ENCODE results near the gene UFL1. TPM values are rescaled to one million over a fixed set of nuclear protein-coding genes. Genes with fewer than 3 reads are reported as not detected.
"Not testable (repeated sequence)": the region's sequence is repeated elsewhere in the genome, so short reads cannot be mapped to it uniquely, and the experiment has no call there.

UFL1 gene
- total RNA-seq, 1 donor from 2014 or later: 16.6 TPM

DNA sequence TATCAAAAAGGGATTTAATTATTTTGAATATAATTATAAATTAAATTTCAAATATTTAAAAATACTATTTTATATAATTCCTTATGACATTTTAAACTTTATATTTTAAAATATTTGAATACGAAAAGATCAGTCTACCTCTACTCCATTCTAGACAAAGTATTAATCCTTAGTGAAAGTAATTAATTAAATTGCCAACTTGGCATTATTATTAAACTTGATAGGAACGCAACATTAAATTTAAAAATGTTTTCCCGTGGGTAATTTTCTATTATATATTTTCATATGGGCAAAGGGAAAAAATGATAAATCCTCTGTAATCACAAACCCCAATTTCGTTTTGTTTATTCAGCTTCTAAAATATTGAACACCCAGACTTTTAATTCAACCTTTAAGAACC is 33.0 kb downstream of the UFL1 start:
- Histone ChIP-seq H3K27me3 (ENCODE audit: control insufficient read depth, insufficient read depth, low read length) (no peaks in the 10 kb centered on the region), H3K36me3 (ENCODE audit: control insufficient read depth, insufficient read depth, low read length) (peaks cover 1% of the 10 kb centered on the region), H3K4me3 (ENCODE audit: low read depth, low read length) (no peak overlapping the region)
- DNase-seq (ENCODE audit: low read depth): no peak
- TF ChIP-seq CTCF (IDR thresholded peaks at IDR 0.05; ENCODE audit: insufficient read depth, low read length, severe bottlenecking): no peak
- FAIRE-seq: no peak

GRCh38 chr6:96559740-96560139 is 38.1 kb downstream of the UFL1 start:
- FAIRE-seq; DNase-seq (ENCODE audit: low read depth); H3K36me3 ChIP-seq (ENCODE audit: control insufficient read depth, insufficient read depth, low read length); H3K27me3 ChIP-seq (ENCODE audit: control insufficient read depth, insufficient read depth, low read length); H3K4me3 ChIP-seq (ENCODE audit: low read depth, low read length): not testable (repeated sequence)

DNA sequence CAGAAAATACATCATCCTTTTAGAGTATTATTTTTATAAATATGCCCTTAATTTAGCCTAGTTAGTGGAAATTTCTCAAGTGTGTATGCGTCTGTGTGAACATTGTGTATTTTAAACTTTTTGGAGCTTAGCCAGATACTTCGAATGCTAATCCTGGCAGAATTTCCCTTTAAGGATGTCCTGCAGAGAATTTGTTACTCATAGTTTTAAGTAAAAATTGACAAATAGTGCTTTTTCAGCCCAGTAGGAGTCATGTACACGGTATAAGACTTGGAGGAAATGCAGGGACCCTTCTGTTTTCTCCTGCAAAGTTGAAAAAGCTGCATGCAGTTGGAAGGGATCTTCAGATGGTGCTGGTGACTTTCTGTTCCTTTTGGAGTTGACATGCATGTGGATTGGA is 41.3 kb downstream of the UFL1 start, which contains the start of gene FHL5:
Gene FHL5 (plus strand): TSS at position 243 of the 400 bp plus-strand sequence. CDS start 40,486 bp downstream, outside the sequence.
- no peak for FAIRE-seq
- H3K4me3 ChIP-seq (ENCODE audit: low read depth, low read length): no peak within 1 kb of the TSS
- no peaks in the 10 kb centered on the region for H3K27me3 ChIP-seq (ENCODE audit: control insufficient read depth, insufficient read depth, low read length)
- no peak for DNase-seq (ENCODE audit: low read depth)
- no peak for TF ChIP-seq CTCF (IDR thresholded peaks at IDR 0.05; ENCODE audit: insufficient read depth, low read length, severe bottlenecking)
- no peaks in the 10 kb centered on the region for H3K36me3 ChIP-seq (ENCODE audit: control insufficient read depth, insufficient read depth, low read length)

DNA sequence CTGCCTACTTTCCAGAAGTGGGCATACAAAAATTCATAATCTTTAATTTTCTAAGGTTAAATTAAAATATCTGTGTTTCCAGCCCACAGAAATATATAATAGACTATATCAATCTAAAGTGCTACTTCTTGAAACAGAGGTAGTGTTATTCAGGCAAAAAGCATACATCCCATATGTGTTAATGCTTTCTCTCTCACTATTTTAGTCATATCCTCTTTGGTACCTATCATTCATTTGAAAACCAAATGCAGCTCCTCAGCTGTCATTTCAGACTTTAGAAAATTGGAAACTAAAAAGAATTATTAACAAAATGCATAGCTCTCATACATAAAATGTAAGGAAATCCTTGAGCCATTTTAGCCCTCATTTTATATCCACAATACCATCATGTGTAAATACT is 42.2 kb downstream of the UFL1 start:
- Histone ChIP-seq H3K27me3 (ENCODE audit: control insufficient read depth, insufficient read depth, low read length) (no peaks in the 10 kb centered on the region), H3K4me3 (ENCODE audit: low read depth, low read length) (no peak overlapping the region), H3K36me3 (ENCODE audit: control insufficient read depth, insufficient read depth, low read length) (no peaks in the 10 kb centered on the region)
- DNase-seq (ENCODE audit: low read depth) (no peak), FAIRE-seq (no peak)
- TF ChIP-seq CTCF (IDR thresholded peaks at IDR 0.05; ENCODE audit: insufficient read depth, low read length, severe bottlenecking): no peak

DNA sequence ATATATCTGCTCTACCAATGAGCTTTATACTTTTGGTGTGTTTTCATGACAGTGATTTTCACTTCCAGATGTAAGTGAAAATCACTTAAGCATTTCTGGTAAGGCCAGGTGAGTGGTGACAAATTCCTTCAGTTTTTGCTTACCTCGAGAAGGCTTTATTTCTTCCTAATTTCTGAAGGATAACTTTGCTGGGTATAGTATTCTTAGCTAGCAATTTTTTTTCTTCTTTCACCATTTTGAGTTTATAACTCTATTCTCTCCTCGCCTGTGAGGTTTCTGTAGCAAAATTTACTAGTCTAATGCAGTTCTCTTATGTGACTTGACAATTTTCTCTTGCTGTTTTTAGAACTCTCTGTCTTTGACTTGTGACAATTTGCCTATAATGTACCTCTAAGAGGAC is 48.4 kb downstream of the UFL1 start:
- no peaks in the 10 kb centered on the region for H3K27me3 ChIP-seq (ENCODE audit: control insufficient read depth, insufficient read depth, low read length)
- DNase-seq (ENCODE audit: low read depth) (no peak), FAIRE-seq (no peak)
- no peak overlapping the region for H3K4me3 ChIP-seq (ENCODE audit: low read depth, low read length)
- no peaks in the 10 kb centered on the region for H3K36me3 ChIP-seq (ENCODE audit: control insufficient read depth, insufficient read depth, low read length)
- TF ChIP-seq CTCF (IDR thresholded peaks at IDR 0.05; ENCODE audit: insufficient read depth, low read length, severe bottlenecking): no peak

DNA sequence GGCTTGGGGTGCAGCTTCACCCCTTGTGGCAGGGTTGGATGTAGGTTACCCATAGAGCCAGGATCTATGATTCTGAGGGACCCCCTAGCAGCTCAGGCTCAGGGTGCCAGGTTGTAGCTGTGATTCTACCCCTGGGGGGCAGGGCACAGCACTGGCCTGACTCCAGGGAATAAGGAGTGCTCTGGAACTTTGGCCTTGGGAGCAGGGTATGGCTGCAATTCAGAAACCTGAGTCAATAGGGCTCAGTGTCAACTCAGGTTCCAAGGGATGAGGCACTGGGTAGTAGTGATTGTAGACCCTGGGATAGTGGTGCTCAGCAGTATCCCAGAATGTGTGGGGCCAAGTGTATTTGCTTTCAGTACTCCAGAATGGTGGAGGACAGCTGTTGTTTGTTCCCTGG is 49.9 kb downstream of the UFL1 start:
- TF ChIP-seq CTCF (IDR thresholded peaks at IDR 0.05; ENCODE audit: insufficient read depth, low read length, severe bottlenecking): no peak
- H3K36me3 ChIP-seq (ENCODE audit: control insufficient read depth, insufficient read depth, low read length): no peaks in the 10 kb centered on the region
- no peaks in the 10 kb centered on the region for H3K27me3 ChIP-seq (ENCODE audit: control insufficient read depth, insufficient read depth, low read length)
- no peak overlapping the region for H3K4me3 ChIP-seq (ENCODE audit: low read depth, low read length)
- DNase-seq (ENCODE audit: low read depth): no peak
- FAIRE-seq: no peak
